AG09319 (cell line): ENCODE results near the gene CARD10.
A peak's percentile ranks its signal among the peaks of the same experiment; 100 is the strongest.

Experiments used
- DNase-seq: peaks from one replicate; pipeline ENCODE4 v3.0.0-alpha.2; 2010; ENCODE audit warnings: low read depth; ENCODE audit errors: extremely low read depth
- TF ChIP-seq, protein P1 (sequence below): IDR thresholded peaks from 2 replicates; pipeline ENCODE4 v1.5.1; 2011; ENCODE audit warnings: low read depth, mild to moderate bottlenecking, inconsistent platforms, low read length, moderate library complexity

Gene CARD10

DNA sequence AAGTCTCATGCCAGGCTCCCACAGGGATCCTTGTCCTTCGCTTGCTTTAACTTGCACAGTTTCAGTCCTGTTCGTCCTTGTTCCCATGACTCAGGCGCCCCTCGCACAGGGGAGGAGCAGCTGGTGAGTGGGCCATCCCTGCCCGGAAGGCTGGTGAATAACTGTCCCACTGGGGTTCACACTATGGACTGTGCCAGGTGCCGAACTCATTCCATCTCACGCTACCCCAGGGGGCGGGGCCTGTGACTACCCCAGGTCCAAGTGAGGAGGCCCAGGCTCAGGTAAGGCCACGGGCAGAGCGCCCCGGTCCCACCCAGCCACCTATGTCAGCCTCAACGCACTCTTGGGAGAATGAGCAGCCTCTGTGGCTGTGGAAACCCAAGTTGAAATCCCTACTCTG lies 7.2 kb upstream of the CARD10 start:
- no peak for DNase-seq
- TF ChIP-seq, protein P1, sequence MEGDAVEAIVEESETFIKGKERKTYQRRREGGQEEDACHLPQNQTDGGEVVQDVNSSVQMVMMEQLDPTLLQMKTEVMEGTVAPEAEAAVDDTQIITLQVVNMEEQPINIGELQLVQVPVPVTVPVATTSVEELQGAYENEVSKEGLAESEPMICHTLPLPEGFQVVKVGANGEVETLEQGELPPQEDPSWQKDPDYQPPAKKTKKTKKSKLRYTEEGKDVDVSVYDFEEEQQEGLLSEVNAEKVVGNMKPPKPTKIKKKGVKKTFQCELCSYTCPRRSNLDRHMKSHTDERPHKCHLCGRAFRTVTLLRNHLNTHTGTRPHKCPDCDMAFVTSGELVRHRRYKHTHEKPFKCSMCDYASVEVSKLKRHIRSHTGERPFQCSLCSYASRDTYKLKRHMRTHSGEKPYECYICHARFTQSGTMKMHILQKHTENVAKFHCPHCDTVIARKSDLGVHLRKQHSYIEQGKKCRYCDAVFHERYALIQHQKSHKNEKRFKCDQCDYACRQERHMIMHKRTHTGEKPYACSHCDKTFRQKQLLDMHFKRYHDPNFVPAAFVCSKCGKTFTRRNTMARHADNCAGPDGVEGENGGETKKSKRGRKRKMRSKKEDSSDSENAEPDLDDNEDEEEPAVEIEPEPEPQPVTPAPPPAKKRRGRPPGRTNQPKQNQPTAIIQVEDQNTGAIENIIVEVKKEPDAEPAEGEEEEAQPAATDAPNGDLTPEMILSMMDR = no peak

DNA sequence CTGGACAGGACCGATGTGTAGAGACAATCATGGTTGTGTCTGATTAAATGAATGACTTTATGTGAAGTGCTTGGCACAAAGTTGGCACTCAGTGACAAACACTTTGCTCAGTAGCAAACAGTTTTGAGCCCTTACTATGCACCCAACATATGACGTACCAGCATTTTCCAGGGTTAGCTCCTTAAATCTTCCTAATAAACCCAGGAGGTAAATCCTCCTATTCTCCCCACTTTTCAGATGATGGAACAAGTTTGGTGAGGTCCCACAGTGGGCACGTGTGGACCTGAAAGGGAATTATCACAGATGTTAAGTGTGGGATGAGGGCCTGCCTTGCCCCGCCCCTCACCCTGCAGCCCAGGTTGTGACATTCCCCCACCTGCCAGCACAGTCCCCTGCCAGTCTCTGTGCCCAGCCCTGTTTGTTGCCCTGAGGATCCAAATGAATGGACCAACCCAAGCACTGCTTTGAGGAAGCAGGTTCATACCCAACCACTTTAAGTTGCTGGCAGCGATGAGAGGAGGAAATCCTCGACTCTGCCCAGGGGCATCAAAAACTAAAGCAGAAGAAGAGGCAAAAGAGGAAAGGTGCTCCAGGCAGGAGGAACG lies 6.6 kb upstream of the CARD10 start:
- DNase-seq = no peak
- TF ChIP-seq, protein P1 = no peak

DNA sequence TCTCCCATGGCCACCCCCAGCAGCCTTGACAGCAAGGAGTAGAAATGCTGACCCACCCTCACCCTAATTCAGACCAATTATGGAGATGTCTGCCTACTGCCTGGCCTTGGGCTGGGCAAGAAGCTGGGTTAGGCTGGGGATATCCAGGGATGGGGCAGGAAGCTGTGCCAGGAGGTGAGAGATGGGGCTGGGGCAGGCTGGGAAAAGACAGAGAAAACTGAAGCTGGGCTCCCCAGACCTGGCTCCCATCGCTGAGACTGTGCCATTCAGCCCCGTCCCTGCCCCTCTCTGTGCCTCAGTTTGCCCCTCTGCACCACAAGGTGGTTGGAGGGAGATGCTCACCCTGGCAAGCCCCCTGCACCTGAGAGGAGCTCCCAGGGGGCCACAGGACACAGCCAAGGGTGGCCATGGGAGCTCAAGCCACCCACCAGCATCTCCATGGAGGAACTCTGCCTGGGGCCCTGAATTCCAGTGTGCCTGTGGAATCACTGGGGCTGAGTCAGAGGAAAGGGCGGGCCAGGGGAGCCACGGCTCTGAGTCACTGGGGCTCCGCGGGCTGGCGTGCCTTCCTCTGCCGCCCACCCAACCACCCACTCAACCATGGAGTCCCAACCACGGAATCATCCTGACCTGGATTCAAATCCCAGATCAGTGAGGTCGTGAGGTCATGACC lies 6.0 kb upstream of the CARD10 start:
- TF ChIP-seq, protein P1 = no peak
- peak; percentile 43 for DNase-seq

DNA sequence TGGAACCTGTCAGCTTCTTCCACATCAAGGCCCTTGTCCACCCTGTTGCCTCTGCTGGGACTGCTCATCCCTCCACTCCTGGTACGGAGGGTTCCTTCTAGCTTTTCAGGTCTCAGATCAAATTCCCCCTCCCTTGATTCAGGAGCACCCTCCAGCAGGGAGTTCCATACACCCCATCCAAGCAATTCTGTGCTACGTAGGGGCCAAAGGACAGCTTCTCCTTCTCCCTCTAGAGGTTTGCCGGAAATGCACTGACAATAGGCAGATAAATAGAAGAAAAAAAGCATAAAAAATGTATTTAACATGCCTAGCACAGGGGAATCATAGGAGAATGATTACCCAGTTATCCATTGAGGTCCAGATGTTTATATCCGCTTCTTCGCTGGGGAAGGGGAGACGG lies 3.3 kb upstream of the CARD10 start:
- no peak for DNase-seq
- TF ChIP-seq, protein P1 = no peak

DNA sequence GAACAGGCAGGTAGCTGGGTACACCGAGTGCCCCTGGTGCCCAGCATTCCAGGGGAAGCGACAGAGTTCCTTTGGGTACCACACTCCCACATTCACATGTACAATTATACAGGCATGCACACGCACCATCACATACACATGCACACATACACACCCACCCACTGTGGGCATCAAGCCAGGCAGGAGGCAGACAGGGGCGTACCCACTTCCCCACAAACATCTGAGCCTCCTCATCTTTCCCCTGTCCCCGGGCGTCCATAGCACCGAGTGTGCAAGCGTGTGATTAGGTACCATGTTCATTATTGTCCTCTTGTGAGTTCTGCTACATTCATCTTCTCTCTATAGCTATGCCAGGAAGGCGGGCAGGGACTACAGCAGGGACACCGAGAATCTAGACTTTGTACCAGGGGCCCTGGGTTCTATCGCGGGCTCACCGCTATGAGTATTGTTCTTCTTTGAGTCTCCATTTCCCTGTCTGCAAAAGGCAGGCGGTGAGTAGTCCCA lies 2.1 kb upstream of the CARD10 start:
- DNase-seq = no peak
- TF ChIP-seq, protein P1 = no peak

DNA sequence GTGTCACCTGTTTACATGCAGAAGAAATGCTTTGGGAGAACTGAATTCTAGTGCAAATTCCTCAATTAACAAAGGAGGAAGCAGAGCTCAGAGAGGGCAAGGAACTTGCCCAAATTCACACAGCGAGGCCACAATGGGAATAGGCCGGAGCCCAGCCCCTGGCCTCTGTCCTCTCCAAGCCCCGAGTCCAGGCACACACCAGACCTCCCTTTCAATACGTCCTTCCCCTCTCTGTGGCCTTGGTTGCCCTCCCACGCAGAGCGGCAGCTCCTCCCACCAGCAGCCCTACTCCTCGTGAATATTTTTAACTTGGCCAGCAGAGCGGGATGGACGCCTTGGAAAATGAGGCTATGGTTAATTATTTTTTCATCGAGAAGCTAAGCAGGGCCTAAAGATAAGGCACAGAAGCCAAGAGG lies 1.6 kb upstream of the CARD10 start:
- TF ChIP-seq, protein P1 = no peak

DNA sequence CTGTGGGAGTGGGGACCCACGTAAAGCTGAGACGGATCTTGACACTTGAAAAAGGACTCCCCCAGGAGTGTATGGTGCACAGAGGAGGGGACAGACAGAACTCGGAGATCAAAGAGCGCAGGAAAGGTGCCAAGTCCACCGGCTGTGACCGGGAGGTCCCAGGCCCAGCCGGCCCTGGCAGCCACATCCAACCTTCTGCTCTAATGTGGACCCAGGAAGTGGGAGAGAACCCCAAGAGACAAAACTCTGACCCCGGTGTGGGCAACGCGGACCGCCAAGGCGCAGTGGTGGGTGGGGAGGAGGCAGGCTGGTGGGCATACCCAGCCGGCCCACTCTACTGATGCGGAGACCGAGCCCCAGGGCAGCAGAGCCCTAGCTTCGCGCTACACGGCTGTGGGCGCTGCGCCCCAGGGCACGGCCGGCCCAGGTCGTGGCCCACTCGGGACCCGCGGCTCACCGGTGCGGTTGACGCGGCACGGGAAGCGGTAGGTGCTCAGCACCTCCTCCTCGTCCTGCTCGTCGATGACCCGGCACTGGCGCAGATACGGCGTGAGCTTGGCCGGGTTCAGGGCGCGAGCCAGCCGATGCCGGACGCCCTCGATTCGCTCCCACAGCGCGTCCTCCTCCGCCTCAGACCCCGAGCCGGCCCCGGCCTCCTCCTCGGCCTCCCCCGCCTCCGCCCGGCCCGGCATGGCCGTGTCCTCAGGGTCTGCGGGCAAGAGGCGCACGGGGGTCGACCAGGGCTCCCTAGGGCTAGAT lies 527 bp downstream of the CARD10 start:
- no peak for DNase-seq
- TF ChIP-seq, protein P1 = no peak

More for the DNA sequence above, 1.6 kb upstream of the CARD10 start:
- DNase-seq = no peak
